Activated T-helper 2 cell treated with anti-CD3 and anti-CD28 coated beads, Interferon-gamma antibody, Interleukin-2, Interleukin-4, amounts not matched to agents 10 μg/mL and 5 μg/mL and 100 μg/mL, durations not matched to agents 14 hours and 24 hours and 36 hours (primary cell): ENCODE measurements around the gene SLCO1B3. TPM values are rescaled to one million over a fixed set of nuclear protein-coding genes. Genes with fewer than 3 reads are reported as not detected.
"Not testable (repeated sequence)": the region's sequence is repeated elsewhere in the genome, so short reads cannot be mapped to it uniquely, and the experiment has no call there.

Source experiments
- DNase-seq: peaks from one replicate; pipeline ENCODE4 v3.0.0; 2021; ENCODE audit warnings: low spot score
- H3K27ac Mint-ChIP-seq: one replicate; pipeline ENCODE4 v1.8.0; 2021; ENCODE audit warnings: mixed read lengths
- H3K27me3 Mint-ChIP-seq: one replicate; pipeline ENCODE4 v1.8.0; 2021; ENCODE audit warnings: low read depth, mixed read lengths
- H3K36me3 Mint-ChIP-seq: one replicate; pipeline ENCODE4 v1.8.0; 2021; ENCODE audit warnings: low read depth, mixed read lengths
- H3K4me1 Mint-ChIP-seq: one replicate; pipeline ENCODE4 v1.8.0; 2021; ENCODE audit warnings: low read depth, mixed read lengths
- H3K4me3 Mint-ChIP-seq: one replicate; pipeline ENCODE4 v1.8.0; 2021; ENCODE audit warnings: low read depth, mild to moderate bottlenecking, moderate library complexity, mixed read lengths
- H3K9me3 Mint-ChIP-seq: one replicate; pipeline ENCODE4 v1.8.0; 2021; ENCODE audit warnings: mixed read lengths
- intact Hi-C: fragments of 100-400 bp; cut with micrococcal nuclease; formaldehyde crosslinking; loops from one replicate; pipeline ENCODE4 v1.15.1; 2023
- total RNA-seq: library from RNA; stranded (reverse); gene quantifications from 2 replicates; pipeline ENCODE4 v1.2.3, GENCODE V29; 2022

The SLCO1B3 gene, protein sequence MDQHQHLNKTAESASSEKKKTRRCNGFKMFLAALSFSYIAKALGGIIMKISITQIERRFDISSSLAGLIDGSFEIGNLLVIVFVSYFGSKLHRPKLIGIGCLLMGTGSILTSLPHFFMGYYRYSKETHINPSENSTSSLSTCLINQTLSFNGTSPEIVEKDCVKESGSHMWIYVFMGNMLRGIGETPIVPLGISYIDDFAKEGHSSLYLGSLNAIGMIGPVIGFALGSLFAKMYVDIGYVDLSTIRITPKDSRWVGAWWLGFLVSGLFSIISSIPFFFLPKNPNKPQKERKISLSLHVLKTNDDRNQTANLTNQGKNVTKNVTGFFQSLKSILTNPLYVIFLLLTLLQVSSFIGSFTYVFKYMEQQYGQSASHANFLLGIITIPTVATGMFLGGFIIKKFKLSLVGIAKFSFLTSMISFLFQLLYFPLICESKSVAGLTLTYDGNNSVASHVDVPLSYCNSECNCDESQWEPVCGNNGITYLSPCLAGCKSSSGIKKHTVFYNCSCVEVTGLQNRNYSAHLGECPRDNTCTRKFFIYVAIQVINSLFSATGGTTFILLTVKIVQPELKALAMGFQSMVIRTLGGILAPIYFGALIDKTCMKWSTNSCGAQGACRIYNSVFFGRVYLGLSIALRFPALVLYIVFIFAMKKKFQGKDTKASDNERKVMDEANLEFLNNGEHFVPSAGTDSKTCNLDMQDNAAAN
- not detected in 2 replicates for total RNA-seq

DNA sequence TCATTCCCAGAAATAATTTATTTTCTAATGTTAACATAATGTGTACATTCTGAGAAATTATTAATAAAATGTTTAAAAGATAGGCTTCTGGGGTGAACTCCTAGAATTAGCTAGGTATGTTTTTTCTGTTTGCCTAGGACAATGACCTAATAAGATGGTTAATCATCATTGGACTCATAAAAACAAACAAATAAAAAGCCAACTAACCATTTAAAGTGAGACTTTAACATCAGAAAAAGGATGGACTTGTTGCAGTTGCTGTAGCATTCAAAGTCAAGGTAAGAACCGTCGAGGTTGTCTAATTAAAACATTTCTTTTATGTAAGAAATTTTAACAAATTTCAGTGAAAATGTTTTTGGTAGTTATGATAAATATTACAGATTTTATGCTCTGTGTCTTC, at the start of gene SLCO1B3:
Gene SLCO1B3 (plus strand): TSS at position 219 of the 400 bp plus-strand sequence. CDS start 5,034 bp downstream, outside the sequence.
- no peaks in the 10 kb centered on the region for H3K27me3 Mint-ChIP-seq
- H3K4me1 Mint-ChIP-seq = no peaks in the 10 kb centered on the region
- intact Hi-C loops = no loop called here
- H3K9me3 Mint-ChIP-seq = no peaks in the 10 kb centered on the region
- no peak for DNase-seq
- no peaks in the 10 kb centered on the region for H3K36me3 Mint-ChIP-seq
- H3K27ac Mint-ChIP-seq = no peak within 1 kb of the TSS
- H3K4me3 Mint-ChIP-seq = no peak within 1 kb of the TSS

GRCh38 chr12:20777420-20777819, 33.1 kb upstream of the SLCO1B3 start:
- Mint-ChIP-seq H3K27me3 (no peaks in the 10 kb centered on the region), H3K9me3 (peaks cover 17% of the 10 kb centered on the region), H3K27ac (no peak overlapping the region), H3K4me1 (no peaks in the 10 kb centered on the region), H3K36me3 (no peaks in the 10 kb centered on the region), H3K4me3 (no peak overlapping the region)
- intact Hi-C loops = no loop called here
- no peak for DNase-seq

DNA sequence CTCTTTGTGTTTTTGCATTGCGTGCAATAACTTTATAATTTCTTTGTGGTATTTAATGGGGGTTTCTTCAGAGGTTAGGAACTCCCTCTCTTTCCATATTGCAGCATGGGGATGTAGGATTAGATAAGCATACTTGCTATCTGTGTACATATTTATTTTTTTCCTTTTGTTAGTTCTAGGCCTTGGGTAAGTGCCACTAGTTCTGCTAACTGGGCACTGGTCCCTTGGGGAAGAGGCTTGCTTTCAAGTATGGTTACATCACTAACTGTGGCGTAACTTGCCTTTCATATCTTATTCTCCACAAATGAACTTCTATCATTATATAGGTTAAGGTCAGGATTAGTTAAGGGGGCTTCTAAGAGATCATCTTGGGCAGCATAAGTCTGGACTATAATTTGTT, 31.5 kb upstream of the SLCO1B3 start:
- Mint-ChIP-seq H3K27ac (no peak overlapping the region), H3K9me3 (peaks cover 17% of the 10 kb centered on the region), H3K4me3 (no peak overlapping the region), H3K36me3 (no peaks in the 10 kb centered on the region), H3K27me3 (no peaks in the 10 kb centered on the region), H3K4me1 (no peaks in the 10 kb centered on the region)
- intact Hi-C loops = no loop called here
- DNase-seq = no peak

DNA sequence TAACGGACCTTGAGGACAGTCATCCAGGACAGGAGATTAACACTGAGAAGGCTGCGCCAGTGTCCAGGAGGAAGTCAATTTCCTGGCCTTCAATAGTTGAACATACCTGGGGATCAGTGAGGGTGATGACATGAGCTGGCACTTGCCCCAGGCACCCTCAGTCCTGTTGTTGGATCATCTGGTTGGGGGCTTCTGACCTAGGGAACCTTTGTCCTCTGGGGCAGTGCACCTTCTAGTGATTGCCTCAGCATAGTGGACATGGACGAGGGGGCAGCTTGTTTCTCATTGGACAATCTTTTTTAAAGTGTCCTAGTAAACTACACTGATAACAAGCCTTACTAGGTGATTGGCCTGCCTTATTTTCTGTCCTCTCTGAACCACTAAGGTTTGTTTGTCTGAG, 30.5 kb upstream of the SLCO1B3 start:
- H3K27ac Mint-ChIP-seq, H3K36me3 Mint-ChIP-seq, DNase-seq, H3K27me3 Mint-ChIP-seq, H3K4me3 Mint-ChIP-seq, H3K4me1 Mint-ChIP-seq, intact Hi-C loops: not testable (repeated sequence)
- peaks cover 17% of the 10 kb centered on the region for H3K9me3 Mint-ChIP-seq

- DNase-seq, H3K36me3 Mint-ChIP-seq, H3K27ac Mint-ChIP-seq, intact Hi-C loops, H3K27me3 Mint-ChIP-seq, H3K4me3 Mint-ChIP-seq, H3K9me3 Mint-ChIP-seq, H3K4me1 Mint-ChIP-seq: not testable (repeated sequence)
These were observed 26.6 kb upstream of the SLCO1B3 start for GRCh38 chr12:20783796-20784357.

DNA sequence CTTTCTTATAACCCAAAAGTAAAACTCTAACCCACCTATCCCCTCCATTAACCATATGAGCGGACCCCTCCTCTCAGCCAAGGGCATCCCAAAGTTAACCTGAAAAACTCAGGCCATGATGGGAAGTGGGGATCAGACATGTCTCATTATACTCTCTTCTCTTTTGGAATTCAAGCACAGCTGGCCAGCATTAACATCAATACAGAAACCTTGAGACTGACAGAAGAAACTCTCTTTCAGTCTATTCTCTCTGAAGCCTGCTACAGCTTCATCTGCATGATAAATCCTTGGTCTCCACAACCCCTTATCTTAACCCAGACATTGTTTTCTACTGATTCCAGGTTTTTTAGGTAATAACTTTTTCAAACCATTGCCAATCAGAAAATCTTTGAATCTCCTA, 17.5 kb upstream of the SLCO1B3 start:
- DNase-seq = no peak
- H3K9me3 Mint-ChIP-seq = peaks cover 7% of the 10 kb centered on the region
- no peak overlapping the region for H3K4me3 Mint-ChIP-seq
- intact Hi-C loops = no loop called here
- H3K27me3 Mint-ChIP-seq = no peaks in the 10 kb centered on the region
- no peaks in the 10 kb centered on the region for H3K4me1 Mint-ChIP-seq
- H3K36me3 Mint-ChIP-seq = no peaks in the 10 kb centered on the region
- H3K27ac Mint-ChIP-seq = no peak overlapping the region

- Mint-ChIP-seq H3K27me3 (no peaks in the 10 kb centered on the region), H3K36me3 (no peaks in the 10 kb centered on the region), H3K4me1 (no peaks in the 10 kb centered on the region), H3K4me3 (no peak overlapping the region), H3K9me3 (no peaks in the 10 kb centered on the region), H3K27ac (no peak overlapping the region)
- no peak for DNase-seq
- intact Hi-C loops = no loop called here
These were observed 12.0 kb upstream of the SLCO1B3 start for GRCh38 chr12:20798554-20798953.

GRCh38 chr12:20800160-20800559, 10.3 kb upstream of the SLCO1B3 start:
- no peaks in the 10 kb centered on the region for H3K9me3 Mint-ChIP-seq
- intact Hi-C loops = no loop called here

GRCh38 chr12:20801035-20801434, 9.5 kb upstream of the SLCO1B3 start:
- intact Hi-C loops = no loop called here
- no peaks in the 10 kb centered on the region for H3K4me1 Mint-ChIP-seq
- no peaks in the 10 kb centered on the region for H3K36me3 Mint-ChIP-seq
- H3K27ac Mint-ChIP-seq = no peak overlapping the region
- H3K27me3 Mint-ChIP-seq = no peaks in the 10 kb centered on the region
- H3K4me3 Mint-ChIP-seq = no peak overlapping the region
- no peaks in the 10 kb centered on the region for H3K9me3 Mint-ChIP-seq
- no peak for DNase-seq

More at GRCh38 chr12:20800160-20800559, 10.3 kb upstream of the SLCO1B3 start:
- Mint-ChIP-seq H3K4me3 (no peak overlapping the region), H3K4me1 (no peaks in the 10 kb centered on the region), H3K27me3 (no peaks in the 10 kb centered on the region), H3K27ac (no peak overlapping the region), H3K36me3 (no peaks in the 10 kb centered on the region)
- DNase-seq = no peak

- intact Hi-C loops = no loop called here
These were observed 4.6 kb upstream of the SLCO1B3 start for GRCh38 chr12:20805921-20806320.

DNA sequence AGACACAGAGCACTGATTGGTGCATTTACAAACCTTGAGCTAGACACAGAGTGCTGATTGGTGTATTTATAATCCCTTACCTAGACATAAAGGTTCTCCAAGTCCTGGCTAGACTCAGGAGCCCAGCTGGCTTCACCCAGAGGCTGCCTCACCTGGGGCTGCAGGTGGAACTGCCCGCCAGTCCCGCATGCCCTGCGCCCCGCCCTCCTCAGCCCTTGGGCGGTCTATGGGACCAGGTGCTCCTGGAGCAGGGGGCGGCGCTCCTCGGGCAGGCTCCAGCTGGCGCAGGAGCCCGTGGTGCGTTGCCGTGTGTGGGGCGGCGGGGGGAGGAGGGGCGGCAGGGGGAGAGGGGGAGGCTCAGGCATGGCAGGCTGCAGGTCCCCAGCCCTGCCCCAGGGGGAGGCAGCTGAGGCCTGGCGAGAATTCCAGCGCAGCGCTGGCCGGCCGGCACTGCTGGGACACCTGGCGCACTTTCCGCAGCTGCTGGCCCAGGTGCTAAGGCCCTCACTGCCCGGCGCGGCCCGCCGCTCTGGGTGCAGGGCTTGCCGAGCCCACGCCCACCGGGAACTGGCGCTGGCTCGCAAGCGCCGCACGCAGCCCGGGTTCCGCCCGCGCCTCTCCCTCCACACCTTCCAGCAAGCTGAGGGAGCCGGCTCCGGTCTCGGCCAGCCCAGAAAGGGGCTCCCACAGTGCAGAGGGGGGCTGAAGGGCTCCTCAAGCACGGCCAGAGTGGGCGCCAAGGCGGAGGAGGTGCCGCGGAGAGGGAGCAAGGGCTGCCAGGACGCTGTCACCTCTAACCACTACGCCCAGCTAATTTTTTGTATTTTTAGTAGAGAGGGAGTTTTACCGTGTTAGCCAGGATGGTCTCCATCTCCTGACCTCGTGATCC, 3.1 kb upstream of the SLCO1B3 start:
- Mint-ChIP-seq H3K4me1 (no peaks in the 10 kb centered on the region), H3K27ac (no peak overlapping the region)
- intact Hi-C loops = no loop called here

More at GRCh38 chr12:20805921-20806320, 4.6 kb upstream of the SLCO1B3 start:
- Mint-ChIP-seq H3K27me3 (no peaks in the 10 kb centered on the region), H3K27ac (no peak overlapping the region), H3K4me1 (no peaks in the 10 kb centered on the region), H3K36me3 (no peaks in the 10 kb centered on the region), H3K9me3 (no peaks in the 10 kb centered on the region), H3K4me3 (no peak overlapping the region)
- no peak for DNase-seq

GRCh38 chr12:20808521-20808920, 2.0 kb upstream of the SLCO1B3 start:
- H3K36me3 Mint-ChIP-seq = no peaks in the 10 kb centered on the region
- DNase-seq = no peak
- H3K9me3 Mint-ChIP-seq = no peaks in the 10 kb centered on the region
- H3K4me3 Mint-ChIP-seq = no peak overlapping the region
- no peaks in the 10 kb centered on the region for H3K4me1 Mint-ChIP-seq
- H3K27ac Mint-ChIP-seq = no peak overlapping the region
- intact Hi-C loops = no loop called here
- H3K27me3 Mint-ChIP-seq = no peaks in the 10 kb centered on the region

More for the DNA sequence above, 3.1 kb upstream of the SLCO1B3 start:
- Mint-ChIP-seq H3K9me3 (no peaks in the 10 kb centered on the region), H3K4me3 (no peak overlapping the region), H3K36me3 (no peaks in the 10 kb centered on the region), H3K27me3 (no peaks in the 10 kb centered on the region)
- no peak for DNase-seq
